WTC11 (cell line): ENCODE results near the gene P2RY11. TPM values are rescaled to one million over a fixed set of nuclear protein-coding genes. Genes with fewer than 3 reads are reported as not detected.

Experiments used
- ATAC-seq: fragments of 200-7000 bp; cut with Tn5 transposase; 2 replicates; pipeline ENCODE4 v1.10.0; 2021; ENCODE audit warnings: mild to moderate bottlenecking, moderate library complexity
- CTCF ChIA-PET: fragments of 300-600 bp; sonication (Branson Sonifier 250); formaldehyde crosslinking; loops from one replicate; lab custom pipeline; 2021; ENCODE audit warnings: antibody characterized with exemption; lab: Charles Lee
- POLR2A ChIA-PET: fragments of 350-600 bp; sonication (Branson Sonifier 250); formaldehyde crosslinking; loops from one replicate; lab custom pipeline; 2021; ENCODE audit warnings: antibody characterized with exemption; lab: Charles Lee
- DNase-seq: peaks from one replicate; pipeline ENCODE4 v3.0.0; 2021; ENCODE audit warnings: low spot score
- H3K27ac Mint-ChIP-seq: 2 replicates; pipeline ENCODE4 v1.8.0; 2021; ENCODE audit warnings: mixed read lengths
- H3K27me3 Mint-ChIP-seq: 2 replicates; pipeline ENCODE4 v1.8.0; 2021; ENCODE audit warnings: low read depth, mild to moderate bottlenecking, moderate library complexity, mixed read lengths
- H3K36me3 Mint-ChIP-seq: 2 replicates; pipeline ENCODE4 v1.8.0; 2021; ENCODE audit warnings: mixed read lengths
- H3K4me1 Mint-ChIP-seq: 2 replicates; pipeline ENCODE4 v1.8.0; 2022; ENCODE audit warnings: mixed read lengths
- H3K4me3 Mint-ChIP-seq: 2 replicates; pipeline ENCODE4 v1.8.0; 2021; ENCODE audit warnings: mild to moderate bottlenecking, moderate library complexity, mixed read lengths
- H3K9me3 Mint-ChIP-seq: 2 replicates; pipeline ENCODE4 v1.8.0; 2021; ENCODE audit warnings: mixed read lengths
- ARID4B ChIP-seq: sonication (generic); formaldehyde crosslinking; IDR thresholded peaks from 2 replicates; pipeline ENCODE4 v1.8.0; 2023; ENCODE audit warnings: missing genetic modification reagents, mild to moderate bottlenecking, borderline replicate concordance
- ATF3 ChIP-seq: sonication (generic); formaldehyde crosslinking; conservative IDR thresholded peaks from 2 replicates; pipeline ENCODE4 v1.8.1; 2022; ENCODE audit warnings: mild to moderate bottlenecking, missing genetic modification reagents
- E2F4 ChIP-seq: sonication (generic); formaldehyde crosslinking; IDR thresholded peaks from 2 replicates; pipeline ENCODE4 v1.8.1; 2022; ENCODE audit warnings: low read depth, mild to moderate bottlenecking, moderate library complexity, missing genetic modification reagents, borderline replicate concordance
- HMGA2 ChIP-seq: fragments of 250-450 bp; sonication (Bioruptor Pico); IDR thresholded peaks from 2 replicates; pipeline ENCODE4 v1.4.0; 2021; ENCODE audit warnings: mild to moderate bottlenecking, moderate library complexity
- MYBL2 ChIP-seq: sonication (generic); formaldehyde crosslinking; IDR thresholded peaks from 2 replicates; pipeline ENCODE4 v1.8.1; 2023; ENCODE audit warnings: mild to moderate bottlenecking, moderate library complexity, missing genetic modification reagents
- NR1H2 ChIP-seq: sonication (generic); formaldehyde crosslinking; IDR thresholded peaks from 2 replicates; pipeline ENCODE4 v1.9.0; 2021; ENCODE audit warnings: mild to moderate bottlenecking, moderate library complexity, missing genetic modification reagents
- TEAD4 ChIP-seq: sonication (generic); formaldehyde crosslinking; IDR thresholded peaks from 2 replicates; pipeline ENCODE4 v1.8.0; 2022; ENCODE audit warnings: mild to moderate bottlenecking, missing genetic modification reagents
- ZBTB43 ChIP-seq: sonication (generic); formaldehyde crosslinking; IDR thresholded peaks from 2 replicates; pipeline ENCODE4 v1.8.1; 2023; ENCODE audit warnings: mild to moderate bottlenecking, missing genetic modification reagents
- ZNF263 ChIP-seq: sonication (generic); formaldehyde crosslinking; IDR thresholded peaks from 2 replicates; pipeline ENCODE4 v1.8.1; 2022; ENCODE audit warnings: low read depth, mild to moderate bottlenecking, moderate library complexity, missing genetic modification reagents
- ZNF317 ChIP-seq: sonication (generic); formaldehyde crosslinking; IDR thresholded peaks from 2 replicates; pipeline ENCODE4 v1.8.1; 2023; ENCODE audit warnings: low read depth, mild to moderate bottlenecking, moderate library complexity, missing genetic modification reagents, borderline replicate concordance
- ZNF396 ChIP-seq: fragments of 250-450 bp; sonication (Bioruptor Pico); IDR thresholded peaks from 2 replicates; pipeline ENCODE4 v1.8.0; 2021; ENCODE audit warnings: mild to moderate bottlenecking, moderate library complexity, borderline replicate concordance
- total RNA-seq: library from RNA; stranded (reverse); gene quantifications from 3 replicates; pipeline ENCODE4 v1.2.3, GENCODE V29; 2021
- TF ChIP-seq, protein P1 (sequence below): sonication (generic); formaldehyde crosslinking; IDR thresholded peaks from 2 replicates; pipeline ENCODE4 v1.8.1; 2023; ENCODE audit warnings: mild to moderate bottlenecking, missing genetic modification reagents, borderline replicate concordance
- TF ChIP-seq, protein P2 (sequence below): fragments of 250-450 bp; sonication (Bioruptor Pico); IDR thresholded peaks from 2 replicates; pipeline ENCODE4 v1.8.0; 2021; ENCODE audit warnings: mild to moderate bottlenecking
- TF ChIP-seq, protein P3 (sequence below): sonication (generic); formaldehyde crosslinking; IDR thresholded peaks from 2 replicates; pipeline ENCODE4 v1.8.1; 2022; ENCODE audit warnings: mild to moderate bottlenecking, missing genetic modification reagents, moderate library complexity, borderline replicate concordance

Gene P2RY11
- total RNA-seq, 1 experiment from 2014 or later, result 21.0 TPM

- TF ChIP-seq, protein P1, sequence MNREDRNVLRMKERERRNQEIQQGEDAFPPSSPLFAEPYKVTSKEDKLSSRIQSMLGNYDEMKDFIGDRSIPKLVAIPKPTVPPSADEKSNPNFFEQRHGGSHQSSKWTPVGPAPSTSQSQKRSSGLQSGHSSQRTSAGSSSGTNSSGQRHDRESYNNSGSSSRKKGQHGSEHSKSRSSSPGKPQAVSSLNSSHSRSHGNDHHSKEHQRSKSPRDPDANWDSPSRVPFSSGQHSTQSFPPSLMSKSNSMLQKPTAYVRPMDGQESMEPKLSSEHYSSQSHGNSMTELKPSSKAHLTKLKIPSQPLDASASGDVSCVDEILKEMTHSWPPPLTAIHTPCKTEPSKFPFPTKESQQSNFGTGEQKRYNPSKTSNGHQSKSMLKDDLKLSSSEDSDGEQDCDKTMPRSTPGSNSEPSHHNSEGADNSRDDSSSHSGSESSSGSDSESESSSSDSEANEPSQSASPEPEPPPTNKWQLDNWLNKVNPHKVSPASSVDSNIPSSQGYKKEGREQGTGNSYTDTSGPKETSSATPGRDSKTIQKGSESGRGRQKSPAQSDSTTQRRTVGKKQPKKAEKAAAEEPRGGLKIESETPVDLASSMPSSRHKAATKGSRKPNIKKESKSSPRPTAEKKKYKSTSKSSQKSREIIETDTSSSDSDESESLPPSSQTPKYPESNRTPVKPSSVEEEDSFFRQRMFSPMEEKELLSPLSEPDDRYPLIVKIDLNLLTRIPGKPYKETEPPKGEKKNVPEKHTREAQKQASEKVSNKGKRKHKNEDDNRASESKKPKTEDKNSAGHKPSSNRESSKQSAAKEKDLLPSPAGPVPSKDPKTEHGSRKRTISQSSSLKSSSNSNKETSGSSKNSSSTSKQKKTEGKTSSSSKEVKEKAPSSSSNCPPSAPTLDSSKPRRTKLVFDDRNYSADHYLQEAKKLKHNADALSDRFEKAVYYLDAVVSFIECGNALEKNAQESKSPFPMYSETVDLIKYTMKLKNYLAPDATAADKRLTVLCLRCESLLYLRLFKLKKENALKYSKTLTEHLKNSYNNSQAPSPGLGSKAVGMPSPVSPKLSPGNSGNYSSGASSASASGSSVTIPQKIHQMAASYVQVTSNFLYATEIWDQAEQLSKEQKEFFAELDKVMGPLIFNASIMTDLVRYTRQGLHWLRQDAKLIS (CRISPR knock-in tag), result no peak
- TF ChIP-seq, protein P2, sequence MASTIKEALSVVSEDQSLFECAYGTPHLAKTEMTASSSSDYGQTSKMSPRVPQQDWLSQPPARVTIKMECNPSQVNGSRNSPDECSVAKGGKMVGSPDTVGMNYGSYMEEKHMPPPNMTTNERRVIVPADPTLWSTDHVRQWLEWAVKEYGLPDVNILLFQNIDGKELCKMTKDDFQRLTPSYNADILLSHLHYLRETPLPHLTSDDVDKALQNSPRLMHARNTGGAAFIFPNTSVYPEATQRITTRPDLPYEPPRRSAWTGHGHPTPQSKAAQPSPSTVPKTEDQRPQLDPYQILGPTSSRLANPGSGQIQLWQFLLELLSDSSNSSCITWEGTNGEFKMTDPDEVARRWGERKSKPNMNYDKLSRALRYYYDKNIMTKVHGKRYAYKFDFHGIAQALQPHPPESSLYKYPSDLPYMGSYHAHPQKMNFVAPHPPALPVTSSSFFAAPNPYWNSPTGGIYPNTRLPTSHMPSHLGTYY (CRISPR knock-in tag), result no peak
- TF ChIP-seq TEAD4 (CRISPR knock-in tag), result 0 out of 2 replicates have a peak, but pooled peaks have one; percentile 41
- TF ChIP-seq ZNF396 (CRISPR knock-in tag), result no peak
- TF ChIP-seq ARID4B (CRISPR knock-in tag), result peak; percentile 95
- TF ChIP-seq NR1H2 (CRISPR knock-in tag), result no peak
- TF ChIP-seq MYBL2 (CRISPR knock-in tag), result peak; percentile 91; the same call in 1 of the 2 replicates
- TF ChIP-seq ZBTB43 (CRISPR knock-in tag), result peak; percentile 81; the same call in 1 of the 2 replicates
- TF ChIP-seq E2F4 (CRISPR knock-in tag), result no peak
Measured at GRCh38 chr19:10106100-10106936, 5.2 kb upstream of the P2RY11 start, which contains the start of gene PPAN (continued).

GRCh38 chr19:10107254-10107653 is 4.2 kb upstream of the P2RY11 start:
- no peak for DNase-seq
- no peak for TF ChIP-seq ZNF263 (CRISPR knock-in tag)
- TF ChIP-seq ATF3 (CRISPR knock-in tag), result no peak
- TF ChIP-seq ZNF317 (CRISPR knock-in tag), result no peak
- TF ChIP-seq, protein P3, sequence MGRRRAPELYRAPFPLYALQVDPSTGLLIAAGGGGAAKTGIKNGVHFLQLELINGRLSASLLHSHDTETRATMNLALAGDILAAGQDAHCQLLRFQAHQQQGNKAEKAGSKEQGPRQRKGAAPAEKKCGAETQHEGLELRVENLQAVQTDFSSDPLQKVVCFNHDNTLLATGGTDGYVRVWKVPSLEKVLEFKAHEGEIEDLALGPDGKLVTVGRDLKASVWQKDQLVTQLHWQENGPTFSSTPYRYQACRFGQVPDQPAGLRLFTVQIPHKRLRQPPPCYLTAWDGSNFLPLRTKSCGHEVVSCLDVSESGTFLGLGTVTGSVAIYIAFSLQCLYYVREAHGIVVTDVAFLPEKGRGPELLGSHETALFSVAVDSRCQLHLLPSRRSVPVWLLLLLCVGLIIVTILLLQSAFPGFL (CRISPR knock-in tag), result no peak
- TF ChIP-seq, protein P1 (CRISPR knock-in tag), result no peak
- TF ChIP-seq HMGA2 (CRISPR knock-in tag), result no peak
- ChIA-PET POLR2A (no interaction called here), CTCF (interaction anchor here (1.1 to 1.4 kb wide), 2 partner anchors 11 to 143 kb away, joined by 4 to 10 read pairs; no protein-coding TSS in a partner anchor)
- Mint-ChIP-seq H3K4me1 (peaks cover 11% of the 10 kb centered on the region), H3K36me3 (peaks cover 38% of the 10 kb centered on the region), H3K27me3 (no peaks in the 10 kb centered on the region; the same call in 1 of the 2 replicates), H3K27ac (peak overlapping the region; percentile 84), H3K9me3 (no peaks in the 10 kb centered on the region), H3K4me3 (peak overlapping the region; percentile 95)
- no peak for ATAC-seq
